Large intestine (tissue), 3 donors: Measurements from ENCODE around the gene SPTLC1. TPM values are rescaled to one million over a fixed set of nuclear protein-coding genes. Genes with fewer than 3 reads are reported as not detected.
A peak's percentile ranks its signal among the peaks of the same experiment; 100 is the strongest.

Experiments
- DNase-seq, 2 donors: peaks; one replicate each; pipeline versions ENCODE4 v3.0.0 to v3.0.0-alpha.2; 2013
- H3K27ac ChIP-seq: one replicate; pipeline ENCODE4 v1.5.1; 2013; ENCODE audit warnings: low read length
- H3K27me3 ChIP-seq: 2 replicates; pipeline ENCODE4 v1.6.1; 2013; ENCODE audit warnings: low read length; ENCODE audit not compliant: control insufficient read depth, insufficient read depth
- H3K36me3 ChIP-seq: 2 replicates; pipeline ENCODE4 v1.6.1; 2013; ENCODE audit warnings: low read length; ENCODE audit not compliant: control insufficient read depth, insufficient read depth
- H3K4me1 ChIP-seq: one replicate; pipeline ENCODE4 v1.6.1; 2013; ENCODE audit warnings: low read length; ENCODE audit not compliant: control insufficient read depth, insufficient read depth
- H3K4me3 ChIP-seq: one replicate; pipeline ENCODE4 v1.5.1; 2013; ENCODE audit warnings: low read length
- H3K9me3 ChIP-seq: one replicate; pipeline ENCODE4 v1.6.1; 2013; ENCODE audit warnings: mild to moderate bottlenecking, low read depth, low read length, moderate library complexity; ENCODE audit not compliant: control insufficient read depth
- WGBS: methylation state at CpG from one replicate; pipeline ENCODE4 v1.1.5; 2013; ENCODE audit warnings: low lambda C conversion rate; ENCODE audit not compliant: insufficient coverage; 5-methylcytosine and 5-hydroxymethylcytosine counted together
- polyA plus RNA-seq: library from polyadenylated mRNA; unstranded; fragments of 120-200 nt; gene quantifications from one replicate; pipeline ENCODE4 v1.2.1, GENCODE V29; 2013

Gene SPTLC1
- polyA plus RNA-seq, 1 donor = 82.1 TPM

GRCh38 chr9:92055624-92056023, 59.6 kb downstream of the SPTLC1 start:
- Histone ChIP-seq H3K4me3 (no peak overlapping the region), H3K27ac (no peak overlapping the region), H3K4me1 (peaks cover 8% of the 10 kb centered on the region), H3K9me3 (peaks cover 3% of the 10 kb centered on the region), H3K36me3 (peaks cover 33% of the 10 kb centered on the region), H3K27me3 (no peaks in the 10 kb centered on the region)
- no CpG with 5 or more reads among the region's 2 CpGs for WGBS
- DNase-seq = no peak

DNA sequence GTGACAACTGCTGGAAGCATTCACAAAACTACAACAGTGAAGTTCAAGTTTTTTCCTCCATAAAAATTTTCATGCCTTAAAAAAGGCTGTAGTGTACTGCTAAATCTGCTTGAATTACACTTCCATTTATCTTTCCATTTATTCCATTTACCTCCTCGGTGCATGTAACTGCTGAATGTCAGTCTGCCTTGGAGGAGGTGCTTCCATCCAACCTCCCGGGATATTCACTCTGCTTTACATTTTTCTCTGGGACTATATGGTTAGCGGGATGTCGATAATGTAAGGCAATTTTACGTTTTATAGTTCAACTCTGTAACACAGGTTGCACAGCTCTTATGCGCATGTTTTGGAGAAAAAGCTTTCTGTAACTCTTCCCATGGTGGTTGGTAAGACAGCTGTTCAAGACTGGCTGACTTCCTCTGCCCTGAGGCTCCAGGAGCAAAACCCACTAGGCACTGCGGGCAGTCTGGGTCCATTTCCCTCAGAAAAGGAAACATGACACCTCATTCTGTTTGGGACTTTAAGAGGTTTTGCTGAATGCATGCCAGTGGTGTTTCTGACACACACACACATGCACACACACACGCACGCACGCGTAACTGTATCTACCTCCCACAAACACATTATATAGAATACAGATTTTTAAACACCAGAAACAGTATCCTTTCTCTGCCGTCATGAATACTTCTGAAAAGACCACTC, 66.1 kb downstream of the SPTLC1 start:
- H3K36me3 ChIP-seq = peaks cover 46% of the 10 kb centered on the region
- H3K4me3 ChIP-seq = no peak overlapping the region
- DNase-seq = no peak
- H3K4me1 ChIP-seq = no peaks in the 10 kb centered on the region
- no peaks in the 10 kb centered on the region for H3K9me3 ChIP-seq
- 94% methylated on average over 3 of the region's 12 CpGs for WGBS
- no peak overlapping the region for H3K27ac ChIP-seq
- H3K27me3 ChIP-seq = no peaks in the 10 kb centered on the region

GRCh38 chr9:92047500-92047899, 67.7 kb downstream of the SPTLC1 start:
- Histone ChIP-seq H3K9me3 (no peaks in the 10 kb centered on the region), H3K4me3 (no peak overlapping the region), H3K4me1 (no peaks in the 10 kb centered on the region), H3K27me3 (no peaks in the 10 kb centered on the region), H3K36me3 (peaks cover 55% of the 10 kb centered on the region), H3K27ac (no peak overlapping the region)
- DNase-seq = no peak
- 100% methylated on average over 3 of the region's 3 CpGs for WGBS

DNA sequence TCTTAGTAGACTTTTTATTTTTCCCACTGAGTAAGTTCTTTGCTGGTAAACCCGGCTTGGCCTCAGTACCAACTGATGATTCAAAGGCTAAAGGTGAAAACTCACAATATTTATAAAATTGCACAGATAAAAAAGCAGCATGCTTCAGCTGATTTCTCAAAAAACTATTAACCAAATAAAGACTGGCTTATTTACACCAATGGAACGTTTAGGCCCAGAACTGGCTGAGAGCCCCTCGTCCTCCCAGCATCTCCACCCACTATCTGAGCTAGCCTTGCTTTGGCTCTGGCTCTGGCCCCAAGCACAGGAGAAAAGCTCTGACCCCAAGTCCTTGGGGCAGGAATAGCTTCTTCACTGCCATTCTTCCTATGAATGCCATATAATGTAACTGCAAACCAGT, 68.5 kb downstream of the SPTLC1 start:
- peaks cover 60% of the 10 kb centered on the region for H3K36me3 ChIP-seq
- no peak overlapping the region for H3K27ac ChIP-seq
- no peak overlapping the region for H3K4me3 ChIP-seq
- peaks cover 4% of the 10 kb centered on the region for H3K9me3 ChIP-seq
- WGBS = no CpG with 5 or more reads among the region's 3 CpGs
- DNase-seq = no peak
- H3K27me3 ChIP-seq = no peaks in the 10 kb centered on the region
- H3K4me1 ChIP-seq = no peaks in the 10 kb centered on the region

DNA sequence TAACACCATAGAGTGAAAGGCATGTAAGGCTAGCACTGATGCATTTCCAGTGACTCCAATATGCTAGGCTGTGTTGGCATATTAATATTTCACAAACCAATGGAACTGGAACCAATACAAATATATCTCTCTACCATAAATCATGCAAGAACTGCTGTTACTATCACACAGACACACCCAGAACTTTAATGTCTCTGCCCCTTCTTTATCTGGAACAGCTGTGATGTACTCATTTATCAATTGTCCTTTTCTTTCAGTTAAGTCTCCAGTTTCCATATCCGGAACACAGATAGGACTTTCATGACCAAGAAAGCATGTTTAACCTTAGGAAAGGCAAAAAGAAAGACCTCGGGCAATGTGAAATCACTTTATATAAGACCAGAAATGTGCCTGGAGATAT, 70.3 kb downstream of the SPTLC1 start:
- no peaks in the 10 kb centered on the region for H3K27me3 ChIP-seq
- no peak overlapping the region for H3K4me3 ChIP-seq
- H3K4me1 ChIP-seq = no peaks in the 10 kb centered on the region
- no peak for DNase-seq
- no peak overlapping the region for H3K27ac ChIP-seq
- H3K36me3 ChIP-seq = peaks cover 63% of the 10 kb centered on the region
- peaks cover 5% of the 10 kb centered on the region for H3K9me3 ChIP-seq
- WGBS = no CpG with 5 or more reads among the region's 2 CpGs

DNA sequence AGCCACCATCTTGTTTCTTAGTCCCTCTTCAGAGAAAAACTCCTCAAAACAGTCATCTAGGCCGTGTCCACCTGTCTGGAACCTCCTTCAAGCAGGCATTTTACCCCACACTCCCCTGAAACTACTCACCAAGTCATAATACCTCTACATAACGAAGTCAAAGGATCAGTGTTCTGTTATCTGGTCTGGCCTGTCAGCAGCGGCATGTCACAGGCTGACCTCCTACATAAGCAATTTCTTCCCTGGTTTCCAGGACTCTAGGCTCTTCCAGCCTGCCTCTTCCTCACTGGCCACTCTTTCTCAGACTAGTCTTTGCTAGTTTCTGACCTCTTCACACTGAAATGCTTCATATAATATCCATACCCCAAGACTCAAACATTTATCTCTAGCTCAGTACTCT, 72.2 kb downstream of the SPTLC1 start:
- H3K4me3 ChIP-seq = no peak overlapping the region
- H3K36me3 ChIP-seq = peaks cover 55% of the 10 kb centered on the region
- no peaks in the 10 kb centered on the region for H3K4me1 ChIP-seq
- H3K27ac ChIP-seq = no peak overlapping the region
- H3K27me3 ChIP-seq = no peaks in the 10 kb centered on the region
- no peak for DNase-seq
- 100% methylated on average over 1 of the region's 3 CpGs for WGBS
- peaks cover 5% of the 10 kb centered on the region for H3K9me3 ChIP-seq

- Histone ChIP-seq H3K4me1 (no peaks in the 10 kb centered on the region), H3K9me3 (peaks cover 5% of the 10 kb centered on the region), H3K27me3 (no peaks in the 10 kb centered on the region), H3K36me3 (peaks cover 58% of the 10 kb centered on the region), H3K27ac (no peak overlapping the region), H3K4me3 (no peak overlapping the region)
- DNase-seq = no peak
- WGBS = 100% methylated on average over 1 of the region's 1 CpG
Observed at GRCh38 chr9:92042260-92042659, 73.0 kb downstream of the SPTLC1 start.

DNA sequence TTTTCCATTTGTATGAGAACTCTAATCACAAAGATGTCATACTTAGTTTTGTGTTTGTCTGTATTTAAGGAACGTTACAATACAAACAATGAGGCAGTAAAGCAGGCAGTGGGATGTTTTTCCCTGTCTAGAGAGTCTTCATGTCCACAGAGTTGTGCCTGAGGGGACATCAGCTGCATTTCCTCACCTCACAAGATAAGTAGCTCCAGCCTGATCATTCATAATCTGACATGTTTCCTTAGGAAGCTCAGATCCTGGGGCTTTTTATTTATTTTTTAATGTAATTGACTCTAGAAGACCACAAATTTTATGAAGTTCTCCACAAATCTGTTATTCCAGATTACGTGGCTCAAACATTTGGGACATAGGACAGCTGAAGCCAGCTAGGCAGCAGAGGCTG, 78.5 kb downstream of the SPTLC1 start:
- Histone ChIP-seq H3K4me3 (no peak overlapping the region), H3K27me3 (no peaks in the 10 kb centered on the region), H3K27ac (peak overlapping the region; percentile 63), H3K4me1 (peaks cover 4% of the 10 kb centered on the region), H3K36me3 (peaks cover 56% of the 10 kb centered on the region), H3K9me3 (peaks cover 1% of the 10 kb centered on the region)
- WGBS = 86% methylated on average over 1 of the region's 2 CpGs
- no peak for DNase-seq

- DNase-seq = no peak
- Histone ChIP-seq H3K4me3 (no peak overlapping the region), H3K4me1 (peaks cover 4% of the 10 kb centered on the region), H3K27me3 (no peaks in the 10 kb centered on the region), H3K27ac (peak overlapping the region; percentile 63), H3K9me3 (no peaks in the 10 kb centered on the region), H3K36me3 (peaks cover 54% of the 10 kb centered on the region)
- 100% methylated on average over 1 of the region's 5 CpGs for WGBS
Observed at GRCh38 chr9:92036411-92036746, 78.8 kb downstream of the SPTLC1 start.

- WGBS = 82% methylated on average over 4 of the region's 12 CpGs
- H3K9me3 ChIP-seq = no peaks in the 10 kb centered on the region
- peaks cover 4% of the 10 kb centered on the region for H3K4me1 ChIP-seq
- peak overlapping the region; percentile 63 for H3K27ac ChIP-seq
- DNase-seq = peak; percentile 19 to 49
- H3K4me3 ChIP-seq = no peak overlapping the region
- H3K27me3 ChIP-seq = no peaks in the 10 kb centered on the region
- H3K36me3 ChIP-seq = peaks cover 51% of the 10 kb centered on the region
Observed at GRCh38 chr9:92035687-92036410, 79.4 kb downstream of the SPTLC1 start.

- Histone ChIP-seq H3K4me3 (no peak overlapping the region), H3K27ac (peak overlapping the region; percentile 43), H3K27me3 (no peaks in the 10 kb centered on the region), H3K9me3 (no peaks in the 10 kb centered on the region), H3K36me3 (peaks cover 49% of the 10 kb centered on the region), H3K4me1 (peaks cover 4% of the 10 kb centered on the region)
- no CpG with 5 or more reads among the region's 4 CpGs for whole genome bisulfite sequencing
- peak; percentile 9 to 12 for DNase-seq
Observed at GRCh38 chr9:92035146-92035545, 80.1 kb downstream of the SPTLC1 start.
